EL (cell line): ENCODE results near the gene DONSON.

Source experiments
- DNase-seq: peaks from one replicate; pipeline ENCODE4 v3.0.0-alpha.2; 2016

DONSON gene

DNA sequence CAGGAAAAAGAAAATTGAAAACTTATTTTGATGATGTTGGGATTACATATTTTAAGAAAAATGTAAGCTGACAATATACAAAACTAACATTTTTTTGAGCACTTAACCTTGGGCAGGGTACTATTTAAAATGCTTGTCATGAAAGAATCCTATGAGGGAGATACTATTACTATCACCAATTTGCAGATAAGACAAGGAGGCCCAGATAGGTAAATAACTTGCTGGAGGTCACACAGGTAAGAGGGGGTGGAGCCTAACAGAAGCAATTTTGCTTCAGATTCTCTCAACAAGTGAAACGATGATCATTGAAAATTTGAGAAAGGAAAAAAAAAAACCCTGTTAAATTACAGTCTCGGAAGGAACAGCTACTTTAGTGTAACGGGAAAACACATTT lies 47.8 kb downstream of the DONSON start:
- no peak for DNase-seq

DNA sequence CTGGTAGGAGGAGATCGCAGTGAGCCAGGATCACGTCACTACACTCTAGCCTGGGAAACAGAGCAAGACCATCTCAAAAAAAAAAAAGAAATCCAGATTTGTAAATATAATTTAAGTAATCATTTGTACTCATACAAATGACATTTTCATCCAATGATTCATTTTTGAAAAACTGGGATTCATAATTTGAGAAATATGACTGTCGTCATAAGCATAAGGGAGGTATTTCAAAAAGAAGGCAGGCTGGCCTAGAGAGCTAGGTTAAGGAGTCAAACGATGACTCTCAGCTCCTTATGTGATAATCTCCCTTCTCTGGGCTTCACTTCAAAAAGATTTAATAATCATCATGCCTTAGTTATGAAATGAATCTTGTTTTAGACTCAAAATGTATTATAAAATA lies 48.9 kb downstream of the DONSON start:
- peak; percentile 38 for DNase-seq

DNA sequence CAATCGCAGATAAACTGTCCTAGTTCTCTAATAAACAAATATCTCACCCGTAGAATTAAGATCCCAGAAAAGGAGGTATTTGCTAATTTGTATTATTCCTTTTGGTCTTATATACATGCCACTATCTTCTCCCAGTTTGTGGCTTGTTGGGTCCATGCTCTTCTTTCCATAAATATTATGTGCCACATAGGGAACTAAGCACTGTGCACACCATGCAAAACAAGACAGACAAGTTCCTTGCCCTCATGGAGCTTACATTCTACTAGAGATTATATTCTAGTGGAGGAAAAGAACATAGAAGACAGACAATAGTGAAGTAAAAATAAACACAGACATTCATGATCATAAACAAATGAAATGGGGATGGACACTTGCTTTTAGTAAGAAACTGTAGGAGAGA lies 51.3 kb downstream of the DONSON start:
- DNase-seq: no peak

DNA sequence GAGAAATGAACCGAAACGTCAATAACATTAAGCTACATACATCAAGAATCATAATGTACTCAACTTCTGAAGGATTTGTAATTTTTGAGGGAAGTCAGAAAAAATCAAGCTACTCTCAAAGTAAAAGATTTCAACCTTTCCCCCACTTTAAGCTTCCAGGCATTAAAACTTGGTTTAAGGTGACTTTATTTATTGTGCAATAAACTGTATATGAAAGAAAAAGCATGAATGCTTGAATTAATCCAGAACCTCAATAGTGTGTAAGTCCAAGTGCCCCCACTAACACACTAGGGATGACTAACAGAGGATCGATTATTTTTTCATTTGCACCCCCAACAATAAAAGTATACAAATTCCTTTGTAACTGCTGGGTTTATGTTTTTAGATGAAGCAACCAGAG lies 57.5 kb downstream of the DONSON start:
- no peak for DNase-seq
